Stimulated activated CD4-positive, alpha-beta T cell treated with anti-CD3 and anti-CD28 coated beads, Interleukin-1b, Interleukin-23, amount 100 ng/mL, for 4 hours (primary cell): Measurements from ENCODE around the gene ANXA7.

Source experiments
- DNase-seq, 2 donors: peaks; one replicate each; pipeline ENCODE4 v3.0.0-alpha.2; 2020; ENCODE audit warnings: low read depth in 2 of 2

Gene ANXA7

DNA sequence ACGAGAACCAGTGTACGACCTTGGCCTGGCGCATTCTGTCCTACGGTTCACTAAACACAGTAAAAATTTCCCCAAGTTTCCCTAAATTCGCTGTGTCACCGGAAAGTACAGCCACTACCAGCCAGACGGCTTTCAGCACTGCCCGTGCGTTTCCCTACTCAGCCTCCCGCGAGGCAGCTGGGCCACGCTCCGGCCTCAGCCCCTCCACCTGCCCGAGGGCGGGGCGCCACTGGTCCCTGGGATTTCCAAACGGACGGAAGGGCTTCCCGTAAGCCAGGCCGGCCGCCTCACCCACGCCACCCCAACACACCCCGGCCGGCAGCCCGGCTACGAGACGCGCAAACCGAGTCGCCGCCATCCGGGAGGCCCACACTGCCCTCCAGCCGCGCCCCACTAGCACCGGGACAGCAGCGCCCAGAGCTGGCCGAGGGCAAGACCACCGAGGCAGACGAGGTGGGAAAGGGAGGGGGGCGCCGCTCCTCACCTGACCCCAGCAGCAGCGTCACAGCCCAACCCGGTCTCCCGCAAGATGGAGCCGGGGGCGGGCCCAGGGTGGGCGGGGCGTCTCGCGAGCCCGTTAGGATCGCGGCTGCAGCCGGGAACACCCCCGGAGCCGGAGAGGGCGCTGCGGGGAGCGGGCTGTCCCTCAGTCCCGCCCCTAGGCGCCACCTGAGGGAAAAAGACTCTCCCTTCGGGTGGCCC is at the start of gene ANXA7:
ANXA7 (minus strand) TSS at position 531 of the 702 bp plus-strand sequence. CDS start 13,202 bp downstream, outside the sequence.
- DNase-seq, result peak; percentile 89 to 98

DNA sequence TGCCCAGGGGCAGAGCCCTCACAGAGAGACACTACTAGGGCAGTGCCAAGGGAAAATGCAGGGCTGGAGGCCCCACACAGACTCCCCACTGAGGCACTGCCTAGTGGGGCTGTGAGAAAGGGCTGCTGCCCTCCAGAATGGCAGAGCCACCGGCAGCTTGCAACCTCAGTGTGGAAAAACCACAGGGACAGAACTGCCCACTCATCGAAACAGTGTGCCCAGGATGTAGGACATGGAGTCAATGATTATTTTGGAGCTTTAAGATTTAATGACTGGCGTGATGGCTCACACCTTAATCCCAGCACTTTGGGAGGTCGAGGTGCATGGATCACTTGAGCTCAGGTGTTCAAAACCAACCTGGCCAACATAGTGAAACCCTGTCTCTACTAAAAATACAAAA is 47.0 kb upstream of the ANXA7 start:
- no peak for DNase-seq

DNA sequence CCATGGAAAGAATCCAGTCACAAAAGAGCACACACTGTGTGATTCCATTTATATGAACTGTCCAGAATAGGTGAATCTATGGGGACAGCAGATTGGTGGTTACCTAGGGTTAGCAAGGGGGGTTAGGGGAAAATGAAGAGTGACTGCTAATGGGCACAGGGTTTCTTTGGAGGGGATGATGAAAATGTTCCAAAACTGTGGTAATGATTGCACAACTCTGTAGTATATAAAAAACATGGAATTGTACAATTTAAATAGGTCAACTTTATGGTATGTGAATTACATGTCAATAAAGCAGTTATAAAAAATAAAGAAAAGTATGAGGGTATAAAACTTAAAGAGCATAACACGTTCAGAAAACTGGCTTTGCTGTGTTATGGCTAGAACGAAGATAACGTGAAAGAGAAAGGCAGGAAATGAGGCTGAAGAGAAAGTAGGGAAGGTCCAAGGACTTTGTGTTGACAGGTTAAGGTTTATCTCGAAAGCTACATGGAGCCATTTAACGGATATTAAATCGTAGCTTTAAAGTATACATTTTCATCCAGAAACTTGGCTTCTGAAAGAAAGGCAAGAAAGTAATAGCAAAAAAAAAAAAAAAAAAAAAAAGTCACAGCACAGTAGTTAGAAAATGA is 45.9 kb upstream of the ANXA7 start:
- DNase-seq, result no peak

DNA sequence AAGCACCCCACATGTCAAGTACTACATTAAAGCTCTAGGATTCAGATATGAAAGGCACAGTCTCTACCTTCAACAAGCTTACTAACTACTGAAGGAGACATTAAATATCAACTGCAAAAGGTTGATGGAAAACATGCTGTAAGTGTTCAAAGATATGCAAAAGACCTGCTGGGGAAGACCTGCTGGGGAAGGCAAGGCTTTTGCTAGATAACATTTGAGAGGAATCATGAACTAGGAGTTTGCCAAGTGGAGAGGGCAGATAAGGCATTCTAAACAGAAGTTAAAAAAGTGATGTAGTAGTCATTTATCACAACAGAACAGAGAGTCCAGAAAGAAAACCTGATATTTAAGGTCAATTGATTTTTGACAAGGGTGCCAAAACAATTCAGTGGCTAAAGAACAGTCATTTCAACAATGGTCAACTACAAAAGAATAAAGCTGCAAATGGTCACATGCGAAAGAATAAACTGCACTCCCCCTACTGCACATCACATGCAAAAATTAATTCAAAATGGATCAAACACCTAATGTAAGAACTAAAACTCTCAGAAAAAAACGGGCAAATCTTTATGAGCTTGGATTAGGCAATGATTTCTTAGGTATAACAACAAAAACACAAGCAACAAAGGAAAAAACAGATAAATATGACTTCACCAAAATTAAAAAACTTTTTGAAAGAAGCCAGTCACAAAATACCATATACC is 42.5 kb upstream of the ANXA7 start:
- DNase-seq, result no peak

DNA sequence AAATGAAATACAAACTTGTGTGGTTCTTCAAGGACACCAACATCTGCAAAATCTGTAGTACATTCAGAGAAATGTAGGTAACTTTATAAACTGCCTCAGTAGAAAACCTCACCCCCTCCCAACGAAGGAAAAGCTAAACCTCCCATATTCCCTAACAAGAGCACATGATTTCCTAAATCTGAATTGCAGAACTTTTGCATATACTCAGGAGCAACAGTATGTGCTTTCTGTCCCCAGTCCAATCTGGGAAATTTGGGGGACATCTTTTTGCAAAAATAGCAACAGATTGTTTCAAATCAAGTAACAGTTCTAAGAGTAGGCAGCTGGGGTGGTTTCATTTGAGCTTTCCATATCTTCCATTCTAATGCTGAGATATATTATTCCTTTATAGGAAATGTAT is 35.3 kb upstream of the ANXA7 start:
- no peak for DNase-seq

DNA sequence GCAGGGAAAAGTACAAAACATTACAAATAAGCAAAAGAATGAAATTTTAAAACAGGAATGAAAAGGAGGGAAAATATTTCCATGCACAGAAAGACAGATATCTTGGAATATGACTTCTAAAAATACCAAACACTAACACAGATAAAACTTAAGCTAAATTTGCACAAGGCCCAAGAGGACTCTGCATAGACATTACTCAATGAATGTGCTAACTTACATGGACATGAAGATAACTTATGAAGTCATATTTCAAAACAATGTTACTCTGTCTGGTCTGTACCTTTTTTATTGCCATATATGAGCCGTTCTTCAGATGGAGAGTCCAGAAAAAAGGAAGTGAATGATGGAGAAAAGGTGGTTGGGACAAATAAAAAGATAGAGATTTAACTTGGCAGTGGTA is 34.5 kb upstream of the ANXA7 start:
- DNase-seq, result no peak

DNA sequence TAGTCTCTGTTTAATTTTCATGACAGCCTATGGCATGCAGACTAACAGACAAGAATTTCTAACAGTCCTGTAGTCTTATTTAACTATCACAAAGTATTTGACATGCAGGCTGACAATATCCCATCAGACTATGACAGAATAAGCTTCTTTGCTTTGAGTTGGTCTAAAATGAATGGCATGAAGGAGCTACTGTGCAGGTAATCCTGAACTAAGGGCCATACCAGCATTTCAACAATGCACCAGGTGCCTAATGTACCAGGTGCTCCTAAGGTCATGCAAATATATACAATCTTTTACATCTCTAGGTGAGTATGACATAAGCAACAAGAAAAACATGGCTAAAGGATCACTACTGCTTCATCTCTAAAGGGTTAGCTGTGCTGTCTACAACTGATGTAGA is 33.1 kb upstream of the ANXA7 start:
- no peak for DNase-seq

DNA sequence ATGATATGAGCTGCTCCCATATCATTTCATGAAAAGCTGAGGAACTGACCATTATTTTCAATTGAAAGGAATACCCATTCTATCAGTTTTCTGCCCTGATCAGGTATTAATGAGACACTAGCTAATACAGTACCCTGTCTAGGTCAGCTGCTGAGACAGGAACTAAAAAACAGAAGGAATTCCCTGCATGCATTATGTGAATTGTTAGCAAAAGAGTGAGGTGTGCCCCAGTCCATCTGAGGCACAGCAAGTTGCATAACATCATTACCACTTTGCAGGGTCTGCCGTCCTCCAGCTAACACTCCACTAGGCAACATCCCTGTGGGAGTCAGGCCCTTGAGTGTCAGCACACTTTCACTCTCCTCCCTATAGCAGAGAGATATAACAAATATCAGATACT is 30.6 kb upstream of the ANXA7 start:
- no peak for DNase-seq

DNA sequence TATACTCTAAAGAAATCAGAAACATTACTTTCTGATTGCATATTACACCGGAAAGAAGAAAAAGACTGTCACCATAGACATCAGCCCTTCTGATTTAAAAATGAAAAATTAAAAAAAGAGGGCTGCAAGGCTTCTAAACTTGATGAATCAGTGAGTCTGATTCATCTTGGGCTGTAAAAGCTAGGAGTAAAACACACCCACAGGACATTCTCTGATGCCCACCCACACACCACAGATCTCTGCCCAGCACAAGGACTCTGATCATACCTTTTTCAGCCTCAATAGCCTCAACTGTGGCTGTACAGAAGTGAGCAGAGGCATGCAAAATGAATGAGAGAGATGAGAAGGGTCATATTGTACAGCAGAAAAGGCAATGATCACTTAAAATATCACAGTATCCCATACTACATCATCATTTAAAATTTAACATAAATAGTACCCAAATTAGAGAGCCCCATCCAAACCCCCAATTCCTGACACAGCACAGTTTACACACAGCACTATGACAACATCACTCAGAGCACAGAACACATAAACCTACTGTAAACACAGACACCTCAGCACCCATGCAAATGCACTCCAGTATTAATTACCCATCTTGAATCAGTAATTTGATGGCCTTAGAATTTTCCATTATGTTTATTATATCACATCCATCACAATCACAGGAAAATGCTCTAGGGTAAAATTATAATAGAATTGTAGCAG is 25.9 kb upstream of the ANXA7 start:
- DNase-seq, result no peak

DNA sequence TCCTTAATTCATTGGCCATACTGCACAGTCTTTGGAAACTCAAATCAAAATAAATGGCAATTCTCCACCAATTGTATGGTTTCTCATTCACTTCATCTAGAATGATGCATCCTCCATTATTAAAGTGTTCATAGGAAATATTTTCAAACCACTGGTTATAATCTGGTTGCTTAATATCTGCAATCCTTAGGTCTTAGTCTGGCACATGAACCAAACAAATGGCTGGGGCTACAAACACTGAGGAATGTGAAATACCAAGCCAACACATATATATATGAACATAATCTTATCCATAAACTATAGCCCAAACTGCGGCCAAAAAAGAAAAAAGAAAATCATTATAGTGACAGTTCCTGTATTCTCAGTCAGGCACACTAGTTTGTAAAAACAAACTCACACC is 25.2 kb upstream of the ANXA7 start:
- no peak for DNase-seq

DNA sequence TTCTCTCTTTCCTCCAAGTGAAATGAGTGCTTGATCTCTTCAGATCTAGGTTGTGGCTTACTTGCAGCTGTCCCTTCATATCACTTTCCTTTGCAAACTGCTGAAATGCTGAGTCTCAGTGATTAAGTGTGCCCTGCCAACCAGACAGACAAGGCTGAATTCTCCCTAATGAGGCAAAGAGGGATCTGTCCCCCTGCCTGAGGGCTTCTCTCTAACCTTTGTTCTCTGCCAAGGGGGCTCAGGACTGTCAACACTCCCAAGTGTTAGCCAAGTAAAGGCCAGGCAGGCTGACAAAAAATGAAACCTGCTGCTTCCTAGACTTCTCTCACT is 19.6 kb upstream of the ANXA7 start, which contains the start of gene MSS51:
MSS51 (minus strand) TSS at position 24 of the 330 bp plus-strand sequence. CDS start 5,277 bp downstream, outside the sequence.
- no peak for DNase-seq

DNA sequence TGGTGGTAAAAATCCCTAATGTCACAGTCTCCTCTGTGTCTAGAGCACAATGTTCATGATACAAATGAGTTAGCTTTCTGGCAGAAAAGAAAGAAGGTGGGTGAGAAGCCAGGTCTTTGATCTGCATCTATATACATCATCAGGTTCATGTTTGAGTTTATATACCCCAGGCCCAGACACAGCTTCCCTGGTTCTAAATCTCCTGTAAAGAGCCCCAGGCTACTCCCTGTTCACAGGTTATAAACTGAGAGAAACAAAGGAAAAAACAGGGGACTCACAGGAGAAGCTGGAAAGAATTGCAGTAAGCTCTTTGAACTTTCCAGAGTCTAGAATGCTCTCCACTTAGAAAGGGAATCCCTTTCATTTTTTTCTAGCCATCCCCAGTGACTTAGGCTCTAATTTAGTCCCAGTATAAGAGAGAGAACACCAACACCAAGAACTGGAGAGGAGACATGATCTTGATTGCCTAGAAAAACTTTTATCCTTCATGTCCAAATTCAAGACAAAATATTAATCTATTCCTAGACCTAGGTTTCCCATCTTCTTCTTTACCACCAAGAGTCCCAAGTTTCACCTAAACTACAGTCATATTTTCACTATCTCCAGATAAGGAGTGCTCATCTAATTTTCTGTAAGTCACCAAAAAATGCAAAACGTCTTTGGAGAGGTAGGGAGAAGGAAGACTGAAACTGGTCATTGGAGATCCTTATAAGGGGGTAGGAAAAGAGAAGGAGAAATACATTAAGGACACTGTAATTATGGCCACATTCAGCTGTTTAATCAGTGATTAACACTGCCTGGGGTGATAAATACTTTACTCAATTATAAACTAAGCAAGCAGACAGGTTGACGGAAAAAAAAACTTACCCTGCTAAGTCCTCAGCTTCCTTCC is 19.0 kb upstream of the ANXA7 start:
- no peak for DNase-seq

DNA sequence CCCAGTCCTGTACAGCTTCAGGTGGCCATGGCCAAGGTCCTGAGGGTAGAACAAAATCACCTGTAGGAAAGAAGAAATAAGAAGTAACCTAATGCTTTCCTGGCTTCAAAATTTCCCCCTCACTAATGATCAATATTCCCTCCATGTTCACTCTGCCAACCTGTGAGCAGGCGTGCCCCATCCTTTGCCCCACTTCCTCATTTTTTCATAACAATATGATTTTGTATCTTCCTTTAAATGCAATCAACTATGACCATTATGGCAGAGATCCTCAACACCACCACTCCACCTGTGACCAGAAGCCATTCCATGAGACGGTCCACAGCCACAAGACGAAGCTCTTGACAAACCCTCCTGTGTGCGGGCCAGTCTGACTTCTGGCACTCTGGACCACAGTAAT is 12.5 kb upstream of the ANXA7 start:
- no peak for DNase-seq

DNA sequence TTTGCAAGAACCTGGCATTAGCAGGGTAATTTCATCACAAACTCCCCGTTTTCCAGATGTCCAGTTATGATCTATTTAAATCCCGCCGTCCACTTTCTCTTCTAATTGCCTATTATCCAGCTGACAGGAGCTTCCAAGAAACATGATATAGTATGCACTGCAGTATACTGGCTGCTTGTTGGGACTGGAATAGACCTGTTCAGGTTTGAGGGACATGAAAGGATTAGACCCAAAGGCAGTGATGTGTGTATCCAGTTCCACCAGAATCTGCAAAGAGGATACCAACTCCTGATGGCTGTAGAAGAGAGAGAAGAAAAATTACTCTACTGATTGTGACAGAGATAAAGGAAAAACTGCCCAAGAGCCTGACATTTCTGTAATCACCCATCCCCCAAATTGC is 10.6 kb upstream of the ANXA7 start:
- no peak for DNase-seq

DNA sequence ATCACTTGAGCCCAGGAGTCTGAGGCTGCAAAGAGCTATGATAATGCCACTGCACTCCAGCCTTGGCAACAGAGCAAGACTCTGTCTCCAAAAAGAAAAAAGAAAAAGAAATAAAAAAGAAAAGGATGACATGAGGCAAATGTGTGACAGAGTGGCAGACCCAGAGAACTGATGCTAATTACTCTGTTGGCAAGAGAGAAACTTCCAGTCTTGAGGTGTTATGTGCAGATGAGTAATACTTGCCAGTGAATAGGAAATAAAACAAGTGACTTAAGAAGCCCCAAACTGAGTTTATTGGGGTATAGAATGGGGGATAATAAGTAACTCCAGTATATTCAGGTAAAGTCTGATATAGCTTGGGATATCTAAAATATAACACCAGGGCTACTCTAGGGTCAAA is 9.5 kb upstream of the ANXA7 start:
- no peak for DNase-seq

DNA sequence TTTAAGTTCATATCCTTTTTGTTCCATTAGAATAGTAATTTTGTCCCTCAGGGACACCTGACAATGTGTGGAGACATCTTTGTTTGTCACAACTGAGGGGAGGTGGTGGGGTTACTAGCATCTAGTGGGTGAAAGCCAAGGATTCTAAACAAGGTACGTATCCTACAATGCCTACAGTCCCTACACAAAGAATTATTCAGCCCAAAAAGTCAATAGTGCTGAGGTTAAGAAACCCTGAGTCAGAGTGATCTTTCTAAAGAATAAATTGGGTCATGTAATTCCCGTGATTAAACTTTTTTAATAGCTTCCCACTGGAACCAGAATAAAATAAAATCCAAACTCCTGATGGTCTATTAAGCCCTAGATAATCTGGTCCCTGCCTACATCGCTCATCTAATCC is 2.7 kb upstream of the ANXA7 start:
- DNase-seq, result no peak

DNA sequence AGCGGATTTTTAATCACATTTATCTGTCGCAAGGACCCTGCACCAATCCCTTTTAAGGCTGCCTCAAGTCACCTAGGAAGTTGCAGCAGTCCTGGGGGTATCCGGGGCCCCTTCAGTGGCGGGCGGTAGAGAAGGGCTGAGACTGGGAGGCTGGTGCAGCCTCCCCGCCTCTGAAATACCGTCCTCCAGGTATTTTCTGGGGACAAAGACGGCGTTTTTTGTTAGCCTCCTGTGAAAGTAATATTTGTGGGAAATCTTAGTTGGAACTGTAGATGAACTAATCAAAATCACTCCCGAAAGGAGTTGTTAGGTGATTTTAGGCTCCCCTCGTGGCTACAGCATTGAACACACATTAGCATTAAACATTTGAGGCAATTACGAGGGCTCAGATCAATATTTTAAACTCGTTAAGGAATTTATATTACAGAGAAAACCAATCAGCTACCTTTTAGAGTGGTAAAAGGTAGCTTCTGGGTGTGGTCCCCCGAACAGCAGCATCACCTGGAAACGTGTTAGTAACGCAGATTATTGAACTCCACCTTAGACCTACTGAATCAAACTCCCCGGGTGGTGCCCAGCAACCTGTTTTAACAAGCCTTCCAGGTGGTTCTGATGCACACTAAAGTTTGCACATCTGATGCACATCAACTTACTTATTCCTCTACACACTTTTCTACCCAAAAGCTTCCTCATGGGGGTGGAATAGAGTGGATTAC is 530 bp upstream of the ANXA7 start:
- no peak for DNase-seq

DNA sequence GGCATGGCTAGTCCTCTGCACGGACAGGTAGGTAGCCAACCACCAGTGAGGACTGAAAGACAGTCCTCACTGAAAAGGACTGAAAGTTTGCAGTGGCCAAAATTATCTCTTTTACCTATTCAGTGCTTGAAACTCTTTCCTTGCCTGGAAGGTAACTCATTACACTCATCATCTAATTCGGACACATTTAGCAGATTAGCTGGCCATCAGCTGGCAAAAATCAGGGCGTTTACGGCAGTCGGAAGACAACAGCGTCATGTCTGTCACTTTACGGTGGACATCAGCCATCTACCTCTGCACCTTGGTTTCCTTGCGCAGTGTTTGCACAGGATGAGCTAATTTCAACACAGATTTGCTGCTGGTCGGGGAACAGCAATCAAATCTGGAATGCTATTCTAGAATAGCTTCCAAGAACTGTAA is 740 bp downstream of the ANXA7 start:
- peak in 1 of 2 donors; percentile 16 for DNase-seq

DNA sequence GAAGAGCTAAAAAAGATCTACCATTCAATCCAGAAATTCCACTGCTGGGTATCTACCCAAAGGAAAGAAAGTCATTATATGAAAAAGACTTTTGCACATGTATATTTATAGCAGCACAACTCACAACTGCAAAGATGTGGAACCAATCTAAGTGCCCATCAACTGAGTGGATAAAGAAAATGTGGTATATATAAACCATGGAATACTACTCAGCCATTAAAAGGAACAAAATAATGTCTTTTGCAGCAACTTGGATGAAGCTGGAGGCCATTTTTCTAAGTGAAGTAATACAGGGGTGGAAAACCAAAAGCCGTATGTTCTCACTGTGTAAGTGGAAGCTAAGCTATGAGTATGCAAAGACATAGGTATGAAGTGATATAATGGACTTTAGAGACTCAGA is 3.0 kb downstream of the ANXA7 start:
- DNase-seq, result no peak

DNA sequence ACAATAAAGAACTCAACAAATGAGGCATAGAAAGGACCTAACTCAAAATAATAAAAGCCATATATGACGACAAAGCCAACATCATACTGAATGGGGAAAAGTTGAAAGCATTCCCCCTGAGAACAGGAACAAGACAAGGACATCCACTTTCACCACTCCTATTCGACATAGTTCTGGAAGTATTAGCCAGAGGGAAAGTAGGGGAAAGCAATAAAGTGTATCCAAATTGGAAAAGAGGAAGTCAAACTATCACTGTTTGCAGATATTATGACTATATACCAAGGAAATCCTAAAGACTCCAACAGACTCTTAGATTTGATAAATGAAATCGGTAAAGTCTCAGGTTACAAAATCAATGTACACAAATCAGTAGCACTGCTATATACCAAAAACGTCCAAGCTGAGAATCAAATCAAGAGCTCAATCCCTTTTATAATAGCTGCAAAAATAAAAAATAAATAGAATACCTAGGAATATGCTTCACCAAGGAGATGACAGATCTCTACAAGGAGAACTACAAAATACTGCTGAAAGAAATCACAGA is 4.8 kb downstream of the ANXA7 start:
- DNase-seq, result no peak

DNA sequence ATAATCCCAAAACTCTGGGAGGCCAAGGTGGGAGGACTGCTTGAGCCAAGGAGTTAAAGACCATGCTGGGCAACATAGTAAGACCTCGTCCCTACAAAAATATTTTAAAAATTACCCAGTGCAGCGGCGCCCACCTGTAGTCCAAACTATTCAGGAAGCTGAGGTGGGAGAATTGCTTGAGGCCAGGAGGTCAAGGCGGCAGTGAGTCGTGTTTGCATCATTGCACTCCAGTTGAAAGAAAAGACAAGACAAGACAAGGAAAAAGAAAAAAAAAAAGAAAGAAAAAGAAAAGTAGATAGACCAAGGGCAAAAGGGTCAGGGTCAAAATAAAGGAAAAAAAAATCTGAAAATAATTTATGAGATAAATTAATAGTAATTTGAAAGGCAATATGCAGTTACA is 5.8 kb downstream of the ANXA7 start:
- no peak for DNase-seq
